Type B pancreatic cell (in vitro differentiated cells): Measurements from ENCODE around the gene SMYD1. TPM values are rescaled to one million over a fixed set of nuclear protein-coding genes. Genes with fewer than 3 reads are reported as not detected.
"Not testable (repeated sequence)": the region's sequence is repeated elsewhere in the genome, so short reads cannot be mapped to it uniquely, and the experiment has no call there.

ENCODE experiments used
- DNase-seq: peaks from one replicate; pipeline ENCODE4 v3.0.0; 2021; ENCODE audit warnings: mixed read lengths; ENCODE audit not compliant: unreplicated experiment; ENCODE audit errors: extremely low spot score
- H3K27ac Mint-ChIP-seq: 2 replicates; pipeline ENCODE4 v1.8.0; 2021; ENCODE audit warnings: mild to moderate bottlenecking, mixed read lengths
- H3K27me3 Mint-ChIP-seq: 2 replicates; pipeline ENCODE4 v1.8.0; 2021; ENCODE audit warnings: mixed read lengths
- H3K36me3 Mint-ChIP-seq: 2 replicates; pipeline ENCODE4 v1.8.0; 2021; ENCODE audit warnings: mixed read lengths
- H3K4me1 Mint-ChIP-seq: one replicate; pipeline ENCODE4 v1.8.0; 2021; ENCODE audit warnings: mixed read lengths; ENCODE audit not compliant: unreplicated experiment
- H3K4me3 Mint-ChIP-seq: 2 replicates; pipeline ENCODE4 v1.8.0; 2021; ENCODE audit warnings: mild to moderate bottlenecking, mixed read lengths
- H3K9me3 Mint-ChIP-seq: 2 replicates; pipeline ENCODE4 v1.8.0; 2021; ENCODE audit warnings: mixed read lengths
- total RNA-seq: library from RNA; stranded (reverse); gene quantifications from 2 replicates; pipeline ENCODE4 v1.2.1, GENCODE V29; 2021; ENCODE audit warnings: low replicate concordance
- TF ChIP-seq, protein P1 (sequence below): fragments of 200-600 bp; sonication (generic); conservative IDR thresholded peaks from 2 replicates; pipeline ENCODE4 v1.5.0; 2021; ENCODE audit warnings: antibody characterized with exemption, mild to moderate bottlenecking

Gene SMYD1
- total RNA-seq, 1 donor from 2014 or later, result 0.87 TPM

GRCh38 chr2:88038263-88039105, 29.1 kb upstream of the SMYD1 start:
- H3K36me3 Mint-ChIP-seq, result peaks cover 22% of the 10 kb centered on the region
- H3K4me3 Mint-ChIP-seq, result no peak overlapping the region
- H3K27me3 Mint-ChIP-seq, result no peaks in the 10 kb centered on the region
- TF ChIP-seq, protein P1, sequence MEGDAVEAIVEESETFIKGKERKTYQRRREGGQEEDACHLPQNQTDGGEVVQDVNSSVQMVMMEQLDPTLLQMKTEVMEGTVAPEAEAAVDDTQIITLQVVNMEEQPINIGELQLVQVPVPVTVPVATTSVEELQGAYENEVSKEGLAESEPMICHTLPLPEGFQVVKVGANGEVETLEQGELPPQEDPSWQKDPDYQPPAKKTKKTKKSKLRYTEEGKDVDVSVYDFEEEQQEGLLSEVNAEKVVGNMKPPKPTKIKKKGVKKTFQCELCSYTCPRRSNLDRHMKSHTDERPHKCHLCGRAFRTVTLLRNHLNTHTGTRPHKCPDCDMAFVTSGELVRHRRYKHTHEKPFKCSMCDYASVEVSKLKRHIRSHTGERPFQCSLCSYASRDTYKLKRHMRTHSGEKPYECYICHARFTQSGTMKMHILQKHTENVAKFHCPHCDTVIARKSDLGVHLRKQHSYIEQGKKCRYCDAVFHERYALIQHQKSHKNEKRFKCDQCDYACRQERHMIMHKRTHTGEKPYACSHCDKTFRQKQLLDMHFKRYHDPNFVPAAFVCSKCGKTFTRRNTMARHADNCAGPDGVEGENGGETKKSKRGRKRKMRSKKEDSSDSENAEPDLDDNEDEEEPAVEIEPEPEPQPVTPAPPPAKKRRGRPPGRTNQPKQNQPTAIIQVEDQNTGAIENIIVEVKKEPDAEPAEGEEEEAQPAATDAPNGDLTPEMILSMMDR, result no peak
- H3K27ac Mint-ChIP-seq, result peak overlapping the region; percentile 69
- no peaks in the 10 kb centered on the region for H3K9me3 Mint-ChIP-seq
- DNase-seq, result no peak
- peaks cover 9% of the 10 kb centered on the region for H3K4me1 Mint-ChIP-seq

DNA sequence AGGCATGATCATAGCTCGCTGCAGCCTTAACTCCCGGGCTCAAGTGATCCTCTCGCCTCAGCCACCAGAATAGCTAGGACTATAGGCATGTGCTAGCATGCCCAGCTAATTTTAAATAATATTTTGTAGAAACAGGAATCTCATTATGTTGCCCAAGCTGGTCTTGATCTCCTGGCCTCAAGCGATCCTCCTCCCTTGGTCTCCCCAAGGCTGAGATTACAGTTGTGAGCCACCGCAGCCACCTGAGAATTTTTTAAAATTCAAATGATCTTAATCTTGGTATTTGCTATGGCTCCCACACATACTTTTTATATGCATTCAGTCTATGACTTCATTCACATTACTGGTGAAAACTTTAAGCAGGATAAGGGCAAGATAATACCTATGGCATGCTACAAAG, 25.1 kb upstream of the SMYD1 start:
- no peak overlapping the region for H3K4me3 Mint-ChIP-seq
- H3K27ac Mint-ChIP-seq, result peak overlapping the region; percentile 56
- H3K9me3 Mint-ChIP-seq, result no peaks in the 10 kb centered on the region
- H3K27me3 Mint-ChIP-seq, result no peaks in the 10 kb centered on the region
- no peak for DNase-seq
- TF ChIP-seq, protein P1, result no peak
- H3K36me3 Mint-ChIP-seq, result peaks cover 22% of the 10 kb centered on the region
- H3K4me1 Mint-ChIP-seq, result peaks cover 9% of the 10 kb centered on the region

GRCh38 chr2:88045561-88045960, 22.1 kb upstream of the SMYD1 start:
- H3K27ac Mint-ChIP-seq, H3K9me3 Mint-ChIP-seq, DNase-seq, H3K27me3 Mint-ChIP-seq, H3K4me3 Mint-ChIP-seq: not testable (repeated sequence)
- Mint-ChIP-seq H3K36me3 (peaks cover 19% of the 10 kb centered on the region), H3K4me1 (peaks cover 14% of the 10 kb centered on the region)

- Mint-ChIP-seq H3K27ac (no peak overlapping the region), H3K27me3 (no peaks in the 10 kb centered on the region), H3K9me3 (no peaks in the 10 kb centered on the region), H3K36me3 (peaks cover 14% of the 10 kb centered on the region), H3K4me1 (peaks cover 7% of the 10 kb centered on the region), H3K4me3 (no peak overlapping the region)
- DNase-seq, result no peak
- TF ChIP-seq, protein P1, result no peak
Observed at GRCh38 chr2:88048541-88048940, 19.1 kb upstream of the SMYD1 start.

DNA sequence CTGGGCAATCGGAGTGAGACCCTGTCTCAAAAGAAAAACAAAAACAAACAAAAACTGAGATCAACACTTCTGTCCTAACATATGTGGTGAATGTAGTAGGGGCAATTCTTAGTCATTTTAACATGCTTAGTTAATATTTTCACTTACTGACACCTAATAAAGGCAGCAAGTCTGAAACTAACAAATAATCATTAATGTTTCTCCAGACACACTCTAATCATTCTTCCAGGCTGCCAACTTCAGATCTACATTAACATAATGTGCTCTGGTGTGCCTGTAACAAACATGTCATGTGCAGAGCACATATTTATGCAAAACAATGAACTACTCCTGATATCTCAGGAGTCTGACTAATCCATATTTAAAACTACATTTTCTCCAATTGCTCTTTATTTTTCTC, 18.0 kb upstream of the SMYD1 start:
- H3K4me3 Mint-ChIP-seq, result no peak overlapping the region
- H3K27me3 Mint-ChIP-seq, result no peaks in the 10 kb centered on the region
- TF ChIP-seq, protein P1, result no peak
- peaks cover 10% of the 10 kb centered on the region for H3K36me3 Mint-ChIP-seq
- peaks cover 15% of the 10 kb centered on the region for H3K4me1 Mint-ChIP-seq
- no peak for DNase-seq
- H3K27ac Mint-ChIP-seq, result no peak overlapping the region
- no peaks in the 10 kb centered on the region for H3K9me3 Mint-ChIP-seq

DNA sequence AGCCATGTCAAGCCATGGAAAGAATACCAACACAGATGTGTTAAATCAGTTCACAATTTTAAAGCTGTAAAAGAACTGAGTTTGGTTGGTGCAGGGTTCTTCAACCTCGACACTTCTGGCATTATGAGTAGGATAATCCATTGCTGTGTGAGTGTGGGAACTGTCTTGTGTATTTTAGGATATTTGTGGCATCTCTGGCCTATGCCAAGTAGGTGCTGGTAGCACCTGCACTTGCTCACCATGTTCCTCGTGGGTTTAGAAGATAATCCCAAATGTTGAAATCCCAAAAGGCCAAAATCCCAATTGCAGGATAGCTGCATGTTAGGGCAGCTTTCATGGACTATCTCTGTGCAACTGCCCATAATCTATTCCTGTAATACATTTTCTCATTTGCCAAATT, 15.8 kb upstream of the SMYD1 start:
- peaks cover 6% of the 10 kb centered on the region for H3K36me3 Mint-ChIP-seq
- H3K4me1 Mint-ChIP-seq, result peaks cover 31% of the 10 kb centered on the region
- no peaks in the 10 kb centered on the region for H3K27me3 Mint-ChIP-seq
- no peaks in the 10 kb centered on the region for H3K9me3 Mint-ChIP-seq
- no peak for DNase-seq
- no peak overlapping the region for H3K4me3 Mint-ChIP-seq
- no peak overlapping the region for H3K27ac Mint-ChIP-seq
- TF ChIP-seq, protein P1, result no peak
